ENCODE results near the gene PIGA.

PIGA gene

DNA sequence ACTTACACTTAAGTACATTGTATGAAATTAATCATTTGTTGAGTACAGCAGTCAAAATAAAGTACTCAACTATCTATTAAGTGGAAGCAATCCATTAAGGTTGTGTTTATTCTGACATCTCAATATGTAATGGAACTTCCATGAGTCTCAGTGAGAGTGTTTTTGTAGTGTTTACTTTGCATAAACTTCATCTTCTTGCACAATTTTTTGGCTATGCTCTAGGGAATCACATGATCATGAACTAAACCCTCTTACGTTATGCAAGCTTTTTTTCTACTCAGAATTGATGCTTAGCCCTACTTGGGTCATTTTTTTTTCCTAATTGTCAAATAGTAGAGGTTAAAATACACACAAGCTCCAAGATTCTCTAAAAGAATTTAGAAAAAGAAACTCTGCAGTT lies 21.1 kb upstream of the PIGA start:
- TF ChIP-seq POLR2AphosphoS5 (IDR thresholded peaks at IDR 0.05; ENCODE audit: low read depth, low read length) (no peak), FOXP2 (optimal IDR thresholded peaks at IDR 0.05; ENCODE audit: borderline replicate concordance, extremely low read depth, extremely low read length, insufficient read depth) (no peak), TAF1 (IDR thresholded peaks at IDR 0.05; ENCODE audit: borderline replicate concordance, insufficient read depth, low read length) (no peak), SIN3A (IDR thresholded peaks at IDR 0.05; ENCODE audit: borderline replicate concordance, insufficient read depth, low read length) (no peak)
- TF ChIP-seq, protein P1, sequence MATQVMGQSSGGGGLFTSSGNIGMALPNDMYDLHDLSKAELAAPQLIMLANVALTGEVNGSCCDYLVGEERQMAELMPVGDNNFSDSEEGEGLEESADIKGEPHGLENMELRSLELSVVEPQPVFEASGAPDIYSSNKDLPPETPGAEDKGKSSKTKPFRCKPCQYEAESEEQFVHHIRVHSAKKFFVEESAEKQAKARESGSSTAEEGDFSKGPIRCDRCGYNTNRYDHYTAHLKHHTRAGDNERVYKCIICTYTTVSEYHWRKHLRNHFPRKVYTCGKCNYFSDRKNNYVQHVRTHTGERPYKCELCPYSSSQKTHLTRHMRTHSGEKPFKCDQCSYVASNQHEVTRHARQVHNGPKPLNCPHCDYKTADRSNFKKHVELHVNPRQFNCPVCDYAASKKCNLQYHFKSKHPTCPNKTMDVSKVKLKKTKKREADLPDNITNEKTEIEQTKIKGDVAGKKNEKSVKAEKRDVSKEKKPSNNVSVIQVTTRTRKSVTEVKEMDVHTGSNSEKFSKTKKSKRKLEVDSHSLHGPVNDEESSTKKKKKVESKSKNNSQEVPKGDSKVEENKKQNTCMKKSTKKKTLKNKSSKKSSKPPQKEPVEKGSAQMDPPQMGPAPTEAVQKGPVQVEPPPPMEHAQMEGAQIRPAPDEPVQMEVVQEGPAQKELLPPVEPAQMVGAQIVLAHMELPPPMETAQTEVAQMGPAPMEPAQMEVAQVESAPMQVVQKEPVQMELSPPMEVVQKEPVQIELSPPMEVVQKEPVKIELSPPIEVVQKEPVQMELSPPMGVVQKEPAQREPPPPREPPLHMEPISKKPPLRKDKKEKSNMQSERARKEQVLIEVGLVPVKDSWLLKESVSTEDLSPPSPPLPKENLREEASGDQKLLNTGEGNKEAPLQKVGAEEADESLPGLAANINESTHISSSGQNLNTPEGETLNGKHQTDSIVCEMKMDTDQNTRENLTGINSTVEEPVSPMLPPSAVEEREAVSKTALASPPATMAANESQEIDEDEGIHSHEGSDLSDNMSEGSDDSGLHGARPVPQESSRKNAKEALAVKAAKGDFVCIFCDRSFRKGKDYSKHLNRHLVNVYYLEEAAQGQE (IDR thresholded peaks at IDR 0.05; ENCODE audit: insufficient read depth in 1 of 2, low read depth in 2 of 2, low read length in 2 of 2) = no peak

DNA sequence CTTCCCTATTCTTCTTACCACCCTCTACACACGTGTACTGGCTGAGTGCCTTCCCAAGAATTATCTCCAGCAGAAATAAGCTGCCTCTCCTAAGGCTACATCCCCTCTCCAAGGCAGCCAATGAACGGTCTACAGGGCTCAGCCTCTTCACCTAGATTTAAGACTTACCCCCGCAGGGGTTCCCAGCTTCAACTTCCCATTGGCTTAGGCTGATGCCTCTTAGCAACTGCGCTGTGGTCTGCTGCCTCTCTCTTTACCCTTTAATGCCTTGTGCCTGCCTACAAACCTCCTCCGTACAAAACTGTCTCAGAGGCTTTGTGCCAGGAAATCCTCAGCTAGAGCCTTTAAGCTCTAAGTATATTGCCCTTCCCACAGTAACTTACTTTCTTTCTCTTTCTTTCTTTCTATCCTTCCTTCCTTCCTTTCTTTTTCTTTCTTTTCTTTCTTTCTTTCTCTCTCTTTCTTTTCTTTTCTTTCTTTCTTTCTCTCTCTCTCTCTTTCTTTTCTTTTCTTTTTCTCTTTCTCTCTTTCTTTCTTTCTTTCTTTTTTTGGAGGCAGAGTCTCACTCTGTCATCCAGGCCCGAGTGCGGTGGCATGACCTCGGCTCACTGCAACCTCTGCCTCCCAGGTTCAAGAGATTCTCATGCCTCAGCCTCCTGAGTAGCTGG lies 15.1 kb upstream of the PIGA start:
- TF ChIP-seq TAF1 (IDR thresholded peaks at IDR 0.05; ENCODE audit: borderline replicate concordance, insufficient read depth, low read length) (no peak), SIN3A (IDR thresholded peaks at IDR 0.05; ENCODE audit: borderline replicate concordance, insufficient read depth, low read length) (no peak), FOXP2 (optimal IDR thresholded peaks at IDR 0.05; ENCODE audit: borderline replicate concordance, extremely low read depth, extremely low read length, insufficient read depth) (no peak), POLR2AphosphoS5 (IDR thresholded peaks at IDR 0.05; ENCODE audit: low read depth, low read length) (no peak)

DNA sequence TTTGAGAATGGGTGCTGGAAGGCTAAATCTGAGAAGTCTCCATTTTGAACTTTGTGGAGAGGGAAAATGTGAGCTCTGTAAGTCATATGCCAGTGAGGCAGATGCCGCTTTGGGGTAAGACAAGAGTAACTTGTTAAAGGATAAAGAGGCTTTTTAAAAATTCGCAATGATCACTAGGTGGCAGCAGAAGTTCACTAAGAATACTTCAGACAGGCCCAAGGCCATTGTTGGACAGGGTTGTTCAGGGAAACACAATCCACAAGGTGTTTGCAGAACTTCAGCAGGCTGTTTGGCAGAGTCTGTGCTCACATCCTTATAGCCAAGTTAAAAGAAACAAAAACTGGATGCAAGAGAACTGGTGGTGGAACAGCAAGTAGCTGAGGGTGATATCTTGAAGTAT lies 13.7 kb upstream of the PIGA start:
- TF ChIP-seq, protein P1 (IDR thresholded peaks at IDR 0.05; ENCODE audit: insufficient read depth in 1 of 2, low read depth in 2 of 2, low read length in 2 of 2) = no peak

DNA sequence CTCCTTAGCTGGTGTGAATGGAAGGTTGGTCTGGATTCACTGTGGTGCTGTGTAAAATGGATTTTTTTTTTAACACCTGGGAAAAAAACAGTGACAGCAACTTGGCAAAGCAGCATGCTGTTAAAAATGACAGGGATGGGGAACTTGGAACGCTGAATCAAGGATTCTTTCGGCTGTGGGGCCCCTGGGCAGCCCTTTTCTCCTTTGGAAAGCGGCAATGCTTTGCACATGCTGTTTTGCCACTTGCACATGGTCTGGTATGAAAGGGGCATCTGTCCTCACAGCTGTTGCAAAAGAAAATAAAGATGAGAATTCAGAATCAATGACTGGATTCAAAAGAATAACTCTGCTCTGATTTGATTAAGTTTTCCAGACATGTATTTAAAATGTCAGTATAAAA lies 10.7 kb upstream of the PIGA start:
- TF ChIP-seq TAF1 (IDR thresholded peaks at IDR 0.05; ENCODE audit: borderline replicate concordance, insufficient read depth, low read length) (no peak), FOXP2 (optimal IDR thresholded peaks at IDR 0.05; ENCODE audit: borderline replicate concordance, extremely low read depth, extremely low read length, insufficient read depth) (no peak), POLR2AphosphoS5 (IDR thresholded peaks at IDR 0.05; ENCODE audit: low read depth, low read length) (no peak), SIN3A (IDR thresholded peaks at IDR 0.05; ENCODE audit: borderline replicate concordance, insufficient read depth, low read length) (no peak)
- TF ChIP-seq, protein P1 (IDR thresholded peaks at IDR 0.05; ENCODE audit: insufficient read depth in 1 of 2, low read depth in 2 of 2, low read length in 2 of 2) = no peak

DNA sequence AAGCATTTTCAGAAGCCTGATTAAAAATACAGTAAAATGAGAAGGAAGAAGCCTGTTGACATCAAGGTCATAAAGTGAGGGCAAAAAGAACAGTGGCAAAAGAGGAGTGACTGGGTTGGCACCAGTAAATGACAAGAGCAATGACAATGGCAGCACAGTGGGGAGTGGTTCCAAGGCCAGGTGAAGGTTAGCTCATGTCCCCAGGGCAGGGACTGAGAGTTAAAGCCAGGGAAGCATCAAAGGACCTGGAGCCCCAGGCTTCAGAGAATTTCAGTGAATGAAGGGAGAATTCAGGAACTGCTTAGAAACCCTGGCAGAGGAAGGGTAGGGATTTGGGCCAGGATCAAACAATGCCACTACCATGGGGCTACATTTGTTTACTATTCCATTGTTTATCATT lies 8.8 kb upstream of the PIGA start:
- TF ChIP-seq TAF1 (IDR thresholded peaks at IDR 0.05; ENCODE audit: borderline replicate concordance, insufficient read depth, low read length) (no peak), FOXP2 (optimal IDR thresholded peaks at IDR 0.05; ENCODE audit: borderline replicate concordance, extremely low read depth, extremely low read length, insufficient read depth) (no peak), POLR2AphosphoS5 (IDR thresholded peaks at IDR 0.05; ENCODE audit: low read depth, low read length) (no peak)
- TF ChIP-seq, protein P1 (IDR thresholded peaks at IDR 0.05; ENCODE audit: insufficient read depth in 1 of 2, low read depth in 2 of 2, low read length in 2 of 2) = no peak
